22Rv1 (cell line): ENCODE data around the gene ADCK1.

Experiments used
- CTCF ChIP-seq: fragments of 450-650 bp; IDR thresholded peaks from 2 replicates; pipeline ENCODE4 v1.5.1; 2017; ENCODE audit warnings: mild to moderate bottlenecking
- ZFX ChIP-seq: fragments of 450-650 bp; IDR thresholded peaks from 2 replicates; pipeline ENCODE4 v1.6.1; 2017; ENCODE audit warnings: antibody characterized with exemption, borderline replicate concordance

- TF ChIP-seq CTCF: no peak
- TF ChIP-seq ZFX: no peak
These were observed 164.7 kb downstream of the ADCK1 start for GRCh38 chr14:77964586-77964985.
